ENCODE data around the gene CYP2E1.

- TF ChIP-seq POLR2AphosphoS5 (IDR thresholded peaks at IDR 0.05; ENCODE audit: borderline replicate concordance, low read depth, low read length): no peak
- no peak for TF ChIP-seq EZH2 (IDR thresholded peaks at IDR 0.05)
- no peak for TF ChIP-seq FOXP2 (optimal IDR thresholded peaks at IDR 0.05; ENCODE audit: control extremely low read depth, extremely low read length, insufficient read depth)
Measured at GRCh38 chr10:133488354-133488753, 38.8 kb upstream of the CYP2E1 start.
